Measurements from ENCODE around the gene KAT8. TPM values are rescaled to one million over a fixed set of nuclear protein-coding genes. Genes with fewer than 3 reads are reported as not detected.

The KAT8 gene
- total and polyA plus RNA-seq, 9 of the 15 experiments (the other 6 are each of a cell fraction or from before 2014, with no cell fraction given): 10.0 to 98.5 (median 76.4) TPM

DNA sequence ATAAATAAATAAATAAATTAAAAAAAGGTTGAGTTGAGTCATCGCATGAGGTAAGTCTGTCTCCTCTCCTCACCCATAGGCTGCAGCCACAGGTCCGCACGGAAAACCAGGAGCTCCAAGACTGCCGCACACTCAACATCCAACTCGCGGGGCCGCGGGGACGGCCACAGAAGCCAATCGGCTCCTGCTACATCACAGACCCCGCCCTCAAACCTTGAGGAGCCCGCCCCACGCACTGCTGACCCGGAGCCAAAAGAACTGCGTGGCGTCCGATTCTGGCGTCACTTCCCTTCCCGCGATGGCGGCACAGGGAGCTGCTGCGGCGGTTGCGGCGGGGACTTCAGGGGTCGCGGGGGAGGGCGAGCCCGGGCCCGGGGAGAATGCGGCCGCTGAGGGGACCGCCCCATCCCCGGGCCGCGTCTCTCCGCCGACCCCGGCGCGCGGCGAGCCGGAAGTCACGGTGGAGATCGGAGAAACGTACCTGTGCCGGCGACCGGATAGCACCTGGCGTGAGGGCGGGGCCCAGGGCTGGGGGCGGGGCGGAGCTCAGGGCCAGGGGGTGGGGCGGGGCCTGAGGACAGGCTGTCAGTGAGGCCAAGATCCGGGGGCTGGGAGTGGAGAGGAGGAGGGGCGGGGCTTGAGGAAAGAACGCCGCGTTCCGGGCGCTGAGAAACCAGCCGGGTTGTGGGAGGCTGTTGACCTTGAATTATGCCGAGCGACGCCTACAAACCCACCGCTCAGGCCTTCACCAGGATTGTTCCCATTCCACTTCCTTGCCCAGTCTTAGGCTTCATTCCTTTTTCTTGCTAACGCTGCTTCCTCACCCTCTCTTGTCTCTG, at the start of gene KAT8 (continued):
- TF ChIP-seq MITF (IDR thresholded peaks at IDR 0.05) (no peak), BHLHE40 (IDR thresholded peaks at IDR 0.05; ENCODE audit: low read length) (peak; percentile 59), SRSF9 (IDR thresholded peaks at IDR 0.05; ENCODE audit: borderline replicate concordance, low read depth, low read length) (no peak), U2AF2 (optimal IDR thresholded peaks at IDR 0.05; ENCODE audit: low read depth, low read length) (no peak), TBP (optimal IDR thresholded peaks at IDR 0.05; ENCODE audit: low read depth, low read length) (peak; percentile 92), ZNF57 (CRISPR knock-in tag; IDR thresholded peaks at IDR 0.05) (no peak), SIN3B (IDR thresholded peaks at IDR 0.05; ENCODE audit: low read depth) (peak; percentile 100), CEBPB (tag; IDR thresholded peaks at IDR 0.05) (no peak), MTF1 (CRISPR knock-in tag; IDR thresholded peaks at IDR 0.05; ENCODE audit: borderline replicate concordance) (no peak), PATZ1 (CRISPR knock-in tag; IDR thresholded peaks at IDR 0.05; ENCODE audit: borderline replicate concordance) (no peak), ESRRA (IDR thresholded peaks at IDR 0.05; ENCODE audit: borderline replicate concordance, low read depth) (peak; percentile 38; the same call in 1 of the 2 replicates)
- TF ChIP-seq, protein P1, sequence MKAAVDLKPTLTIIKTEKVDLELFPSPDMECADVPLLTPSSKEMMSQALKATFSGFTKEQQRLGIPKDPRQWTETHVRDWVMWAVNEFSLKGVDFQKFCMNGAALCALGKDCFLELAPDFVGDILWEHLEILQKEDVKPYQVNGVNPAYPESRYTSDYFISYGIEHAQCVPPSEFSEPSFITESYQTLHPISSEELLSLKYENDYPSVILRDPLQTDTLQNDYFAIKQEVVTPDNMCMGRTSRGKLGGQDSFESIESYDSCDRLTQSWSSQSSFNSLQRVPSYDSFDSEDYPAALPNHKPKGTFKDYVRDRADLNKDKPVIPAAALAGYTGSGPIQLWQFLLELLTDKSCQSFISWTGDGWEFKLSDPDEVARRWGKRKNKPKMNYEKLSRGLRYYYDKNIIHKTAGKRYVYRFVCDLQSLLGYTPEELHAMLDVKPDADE (conservative IDR thresholded peaks at IDR 0.05; ENCODE audit: control insufficient read depth, low read depth, low read length): peak; percentile 51
- TF ChIP-seq, protein P2, sequence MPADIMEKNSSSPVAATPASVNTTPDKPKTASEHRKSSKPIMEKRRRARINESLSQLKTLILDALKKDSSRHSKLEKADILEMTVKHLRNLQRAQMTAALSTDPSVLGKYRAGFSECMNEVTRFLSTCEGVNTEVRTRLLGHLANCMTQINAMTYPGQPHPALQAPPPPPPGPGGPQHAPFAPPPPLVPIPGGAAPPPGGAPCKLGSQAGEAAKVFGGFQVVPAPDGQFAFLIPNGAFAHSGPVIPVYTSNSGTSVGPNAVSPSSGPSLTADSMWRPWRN (IDR thresholded peaks at IDR 0.05; ENCODE audit: low read depth): no peak
- TF ChIP-seq, protein P3, sequence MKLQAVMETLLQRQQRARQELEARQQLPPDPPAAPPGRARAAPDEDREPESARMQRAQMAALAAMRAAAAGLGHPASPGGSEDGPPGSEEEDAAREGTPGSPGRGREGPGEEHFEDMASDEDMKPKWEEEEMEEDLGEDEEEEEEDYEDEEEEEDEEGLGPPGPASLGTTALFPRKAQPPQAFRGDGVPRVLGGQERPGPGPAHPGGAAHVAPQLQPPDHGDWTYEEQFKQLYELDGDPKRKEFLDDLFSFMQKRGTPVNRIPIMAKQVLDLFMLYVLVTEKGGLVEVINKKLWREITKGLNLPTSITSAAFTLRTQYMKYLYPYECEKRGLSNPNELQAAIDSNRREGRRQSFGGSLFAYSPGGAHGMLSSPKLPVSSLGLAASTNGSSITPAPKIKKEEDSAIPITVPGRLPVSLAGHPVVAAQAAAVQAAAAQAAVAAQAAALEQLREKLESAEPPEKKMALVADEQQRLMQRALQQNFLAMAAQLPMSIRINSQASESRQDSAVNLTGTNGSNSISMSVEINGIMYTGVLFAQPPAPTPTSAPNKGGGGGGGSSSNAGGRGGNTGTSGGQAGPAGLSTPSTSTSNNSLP (IDR thresholded peaks at IDR 0.05; ENCODE audit: borderline replicate concordance, low read depth, low read length): no peak
- TF ChIP-seq, protein P4, sequence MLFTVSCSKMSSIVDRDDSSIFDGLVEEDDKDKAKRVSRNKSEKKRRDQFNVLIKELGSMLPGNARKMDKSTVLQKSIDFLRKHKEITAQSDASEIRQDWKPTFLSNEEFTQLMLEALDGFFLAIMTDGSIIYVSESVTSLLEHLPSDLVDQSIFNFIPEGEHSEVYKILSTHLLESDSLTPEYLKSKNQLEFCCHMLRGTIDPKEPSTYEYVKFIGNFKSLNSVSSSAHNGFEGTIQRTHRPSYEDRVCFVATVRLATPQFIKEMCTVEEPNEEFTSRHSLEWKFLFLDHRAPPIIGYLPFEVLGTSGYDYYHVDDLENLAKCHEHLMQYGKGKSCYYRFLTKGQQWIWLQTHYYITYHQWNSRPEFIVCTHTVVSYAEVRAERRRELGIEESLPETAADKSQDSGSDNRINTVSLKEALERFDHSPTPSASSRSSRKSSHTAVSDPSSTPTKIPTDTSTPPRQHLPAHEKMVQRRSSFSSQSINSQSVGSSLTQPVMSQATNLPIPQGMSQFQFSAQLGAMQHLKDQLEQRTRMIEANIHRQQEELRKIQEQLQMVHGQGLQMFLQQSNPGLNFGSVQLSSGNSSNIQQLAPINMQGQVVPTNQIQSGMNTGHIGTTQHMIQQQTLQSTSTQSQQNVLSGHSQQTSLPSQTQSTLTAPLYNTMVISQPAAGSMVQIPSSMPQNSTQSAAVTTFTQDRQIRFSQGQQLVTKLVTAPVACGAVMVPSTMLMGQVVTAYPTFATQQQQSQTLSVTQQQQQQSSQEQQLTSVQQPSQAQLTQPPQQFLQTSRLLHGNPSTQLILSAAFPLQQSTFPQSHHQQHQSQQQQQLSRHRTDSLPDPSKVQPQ (CRISPR knock-in tag; IDR thresholded peaks at IDR 0.05; ENCODE audit: borderline replicate concordance): no peak
